GM23338 (cell line): ENCODE measurements around the gene UBE2K. TPM values are rescaled to one million over a fixed set of nuclear protein-coding genes. Genes with fewer than 3 reads are reported as not detected.
A peak's percentile ranks its signal among the peaks of the same experiment; 100 is the strongest.

Source experiments
- ATAC-seq: fragments of 200-7000 bp; cut with Tn5 transposase; 3 replicates; pipeline ENCODE4 v1.9.1; 2020
- DNase-seq: peaks from one replicate; pipeline ENCODE4 v3.0.0-alpha.2; 2015; ENCODE audit warnings: low spot score
- H2AFZ ChIP-seq: fragments of 200-600 bp; sonication (generic); 2 replicates; pipeline ENCODE4 v1.8.0; 2016; ENCODE audit warnings: antibody characterized with exemption, mild to moderate bottlenecking, moderate library complexity
- H3F3A ChIP-seq: fragments of 200-600 bp; sonication (generic); replicated peaks from 2 replicates; pipeline ENCODE4 v1.8.0; 2017; ENCODE audit warnings: antibody characterized with exemption, mixed run types, low read depth
- H3K27ac ChIP-seq: fragments of 200-600 bp; sonication (generic); 2 replicates; pipeline ENCODE4 v1.6.1; 2016; ENCODE audit warnings: low read depth
- H3K27me3 ChIP-seq: fragments of 200-600 bp; sonication (generic); 2 replicates; pipeline ENCODE4 v1.8.0; 2016; ENCODE audit warnings: mild to moderate bottlenecking, mixed run types, moderate library complexity; ENCODE audit not compliant: insufficient read depth
- H3K36me3 ChIP-seq: fragments of 200-600 bp; sonication (generic); 2 replicates; pipeline ENCODE4 v1.8.0; 2016; ENCODE audit warnings: mild to moderate bottlenecking; ENCODE audit not compliant: insufficient read depth
- H3K4me1 ChIP-seq: fragments of 200-600 bp; sonication (generic); 2 replicates; pipeline ENCODE4 v1.8.0; 2016; ENCODE audit warnings: mild to moderate bottlenecking, moderate library complexity; ENCODE audit not compliant: insufficient read depth
- H3K4me2 ChIP-seq: fragments of 200-600 bp; sonication (generic); 2 replicates; pipeline ENCODE4 v1.7.1; 2017; ENCODE audit warnings: mixed run types
- H3K4me3 ChIP-seq: fragments of 200-600 bp; sonication (generic); 2 replicates; pipeline ENCODE4 v1.6.1; 2016; ENCODE audit warnings: mixed run types
- H3K79me2 ChIP-seq: fragments of 200-600 bp; sonication (generic); replicated peaks from 2 replicates; pipeline ENCODE4 v1.8.0; 2017; ENCODE audit warnings: mild to moderate bottlenecking; ENCODE audit not compliant: insufficient read depth
- H3K9me2 ChIP-seq: fragments of 200-600 bp; sonication (generic); 2 replicates; pipeline ENCODE4 v1.8.0; 2017; ENCODE audit not compliant: insufficient read depth
- H4K20me1 ChIP-seq: fragments of 200-600 bp; sonication (generic); replicated peaks from 2 replicates; pipeline ENCODE4 v1.8.0; 2017; ENCODE audit warnings: mild to moderate bottlenecking; ENCODE audit not compliant: insufficient read depth
- H3K27ac Mint-ChIP-seq: 2 replicates; pipeline ENCODE4 v1.8.0; 2020; ENCODE audit warnings: inconsistent platforms, mild to moderate bottlenecking, moderate library complexity, mixed read lengths
- H3K27me3 Mint-ChIP-seq: 3 replicates; pipeline ENCODE4 v1.8.0; 2022; ENCODE audit warnings: low read depth, mild to moderate bottlenecking, moderate library complexity, mixed read lengths, inconsistent platforms; ENCODE audit not compliant: insufficient read depth, poor library complexity
- H3K36me3 Mint-ChIP-seq: 3 replicates; pipeline ENCODE4 v1.8.0; 2021; ENCODE audit warnings: low read depth, mild to moderate bottlenecking, inconsistent platforms, moderate library complexity, mixed read lengths
- H3K4me1 Mint-ChIP-seq: 3 replicates; pipeline ENCODE4 v1.8.0; 2020; ENCODE audit warnings: mild to moderate bottlenecking, inconsistent platforms, mixed read lengths
- H3K4me3 Mint-ChIP-seq: 3 replicates; pipeline ENCODE4 v1.8.0; 2021; ENCODE audit warnings: moderate library complexity, mild to moderate bottlenecking, inconsistent platforms, mixed read lengths
- H3K9me3 Mint-ChIP-seq: 3 replicates; pipeline ENCODE4 v1.8.0; 2020; ENCODE audit warnings: moderate library complexity, mild to moderate bottlenecking, inconsistent platforms, mixed read lengths
- CTCF ChIP-seq, 2 experiments: fragments of 200-600 bp in 1 of 2; sonication (generic) in 1 of 2; conservative IDR thresholded peaks; 2 replicates each; pipeline versions ENCODE4 v1.5.1 to v1.6.1; 2016 to 2017; ENCODE audit warnings: antibody characterized with exemption in 2 of 2, low read depth in 2 of 2, mild to moderate bottlenecking in 2 of 2, moderate library complexity in 1 of 2
- EZH2 ChIP-seq: fragments of 200-600 bp; sonication (generic); IDR thresholded peaks from one replicate; pipeline ENCODE4 v1.8.0; 2017; ENCODE audit warnings: antibody characterized with exemption, mild to moderate bottlenecking, low read depth; ENCODE audit not compliant: unreplicated experiment
- JUNB ChIP-seq: IDR thresholded peaks from one replicate; pipeline ENCODE4 v1.6.1; 2016; ENCODE audit warnings: antibody characterized with exemption; ENCODE audit not compliant: unreplicated experiment
- NANOG ChIP-seq: IDR thresholded peaks from 2 replicates; pipeline ENCODE4 v1.6.1; 2016; ENCODE audit warnings: antibody characterized with exemption, borderline replicate concordance
- POLR2AphosphoS5 ChIP-seq: IDR thresholded peaks from 2 replicates; pipeline ENCODE4 v1.6.1; 2016; ENCODE audit warnings: antibody characterized with exemption, low read depth
- REST ChIP-seq: IDR thresholded peaks from one replicate; pipeline ENCODE4 v1.6.1; 2018; ENCODE audit warnings: antibody characterized with exemption; ENCODE audit not compliant: unreplicated experiment
- ZNF114 ChIP-seq: fragments of 250-450 bp; sonication (Bioruptor Pico); IDR thresholded peaks from 2 replicates; pipeline ENCODE4 v1.5.0; 2020; ENCODE audit warnings: mild to moderate bottlenecking, moderate library complexity
- polyA plus RNA-seq: library from polyadenylated mRNA; unstranded; fragments of >200 nt; fragmentation: Nextera tagmentation; extraction: Ambion mirVana; gene quantifications from 2 replicates; pipeline ENCODE4 v1.2.1, GENCODE V29; 2016
- total RNA-seq: library from RNA; depleted of rRNA; stranded (reverse); fragments of >200 nt; shearing (Covaris generic); gene quantifications from 2 replicates; pipeline ENCODE4 v1.2.3, GENCODE V29; 2014
- TF ChIP-seq, protein P1 (sequence below): IDR thresholded peaks from 2 replicates; pipeline ENCODE4 v1.6.1; 2016; ENCODE audit warnings: antibody characterized with exemption

Gene UBE2K
- total and polyA plus RNA-seq, 2 experiments from 2014 or later = 97.7 to 207 TPM

DNA sequence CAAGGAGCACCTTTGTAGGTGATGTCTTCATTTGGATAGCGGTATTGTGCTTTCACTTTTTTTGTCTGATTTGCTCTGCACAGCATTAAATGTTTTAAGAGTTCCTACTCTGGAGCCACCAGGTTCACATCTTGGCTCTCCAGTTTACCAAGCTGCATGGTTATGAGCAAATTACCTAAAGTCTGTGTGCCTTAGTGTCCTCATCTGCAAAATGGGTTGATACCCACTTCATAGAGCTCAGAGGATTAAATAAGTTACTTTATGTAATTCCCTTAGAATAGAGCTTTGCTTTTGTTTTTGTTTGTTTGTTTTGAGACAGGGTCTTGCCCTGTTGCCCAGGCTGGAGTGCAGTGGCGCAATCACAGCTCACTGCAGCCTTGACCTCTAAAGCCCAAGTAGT, 58.2 kb downstream of the UBE2K start (continued):
- TF ChIP-seq REST (no peak), CTCF (conservative IDR thresholded peaks at IDR 0.05; ENCODE audit: low read depth in 2 of 2) (no peak), EZH2 (no peak), POLR2AphosphoS5 (no peak), JUNB (no peak), NANOG (no peak), ZNF114 (no peak)
- TF ChIP-seq, protein P1, sequence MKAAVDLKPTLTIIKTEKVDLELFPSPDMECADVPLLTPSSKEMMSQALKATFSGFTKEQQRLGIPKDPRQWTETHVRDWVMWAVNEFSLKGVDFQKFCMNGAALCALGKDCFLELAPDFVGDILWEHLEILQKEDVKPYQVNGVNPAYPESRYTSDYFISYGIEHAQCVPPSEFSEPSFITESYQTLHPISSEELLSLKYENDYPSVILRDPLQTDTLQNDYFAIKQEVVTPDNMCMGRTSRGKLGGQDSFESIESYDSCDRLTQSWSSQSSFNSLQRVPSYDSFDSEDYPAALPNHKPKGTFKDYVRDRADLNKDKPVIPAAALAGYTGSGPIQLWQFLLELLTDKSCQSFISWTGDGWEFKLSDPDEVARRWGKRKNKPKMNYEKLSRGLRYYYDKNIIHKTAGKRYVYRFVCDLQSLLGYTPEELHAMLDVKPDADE = no peak

GRCh38 chr4:39758176-39758575, 60.2 kb downstream of the UBE2K start:
- no peak for ATAC-seq
- Histone ChIP-seq H3K27ac (peak overlapping the region; percentile 50; the same call in 1 of the 2 replicates), H3K4me1 (peaks cover 10% of the 10 kb centered on the region; the same call in 1 of the 2 replicates), H4K20me1 (peaks cover 7% of the 10 kb centered on the region), H3K36me3 (peaks cover 28% of the 10 kb centered on the region; the same call in 1 of the 2 replicates), H3K4me3 (no peak overlapping the region), H3K79me2 (peaks cover 33% of the 10 kb centered on the region), H2AFZ (no peak overlapping the region), H3F3A (peaks cover 13% of the 10 kb centered on the region; the same call in 1 of the 2 replicates), H3K27me3 (no peaks in the 10 kb centered on the region), H3K4me2 (no peak overlapping the region), H3K9me2 (no peaks in the 10 kb centered on the region)
- Mint-ChIP-seq H3K4me1 (peaks cover 8% of the 10 kb centered on the region), H3K9me3 (no peaks in the 10 kb centered on the region), H3K36me3 (peaks cover 56% of the 10 kb centered on the region), H3K4me3 (no peak overlapping the region), H3K27me3 (no peaks in the 10 kb centered on the region), H3K27ac (no peak overlapping the region)
- no peak for DNase-seq
- no peak for TF ChIP-seq JUNB
